ENCODE measurements around the gene FNDC3B.

The FNDC3B gene

GRCh38 chr3:172174513-172175253 is 135.3 kb downstream of the FNDC3B start:
- DNase-seq = no peak

- no peak for DNase-seq
Measured at GRCh38 chr3:172175254-172175599, 135.8 kb downstream of the FNDC3B start.

- no peak for DNase-seq
Measured at GRCh38 chr3:172176061-172176770, 136.8 kb downstream of the FNDC3B start.

GRCh38 chr3:172177046-172177445 is 137.7 kb downstream of the FNDC3B start:
- DNase-seq = no peak

GRCh38 chr3:172177803-172178316 is 138.5 kb downstream of the FNDC3B start:
- no peak for DNase-seq

- no peak for DNase-seq
Measured at GRCh38 chr3:172179680-172180399, 140.5 kb downstream of the FNDC3B start.

- no peak for DNase-seq
Measured at GRCh38 chr3:172180473-172180872, 141.1 kb downstream of the FNDC3B start.

- DNase-seq = no peak
Measured at GRCh38 chr3:172181932-172182586, 142.7 kb downstream of the FNDC3B start.

GRCh38 chr3:172182797-172183196 is 143.4 kb downstream of the FNDC3B start:
- DNase-seq = no peak

GRCh38 chr3:172184106-172184822 is 144.9 kb downstream of the FNDC3B start:
- DNase-seq = no peak

GRCh38 chr3:172185907-172186306 is 146.5 kb downstream of the FNDC3B start:
- no peak for DNase-seq

- DNase-seq = no peak
Measured at GRCh38 chr3:172186607-172187006, 147.2 kb downstream of the FNDC3B start.

- DNase-seq = no peak
Measured at GRCh38 chr3:172187511-172187910, 148.1 kb downstream of the FNDC3B start.

- DNase-seq = no peak
Measured at GRCh38 chr3:172188511-172188910, 149.1 kb downstream of the FNDC3B start.

- DNase-seq = no peak
Measured at GRCh38 chr3:172189213-172189612, 149.8 kb downstream of the FNDC3B start.

- no peak for DNase-seq
Measured at GRCh38 chr3:172189987-172190603, 150.7 kb downstream of the FNDC3B start.

GRCh38 chr3:172190980-172191379 is 151.6 kb downstream of the FNDC3B start:
- no peak for DNase-seq

GRCh38 chr3:172191629-172192028 is 152.3 kb downstream of the FNDC3B start:
- DNase-seq = no peak

GRCh38 chr3:172192830-172193415 is 153.5 kb downstream of the FNDC3B start:
- no peak for DNase-seq

GRCh38 chr3:172193436-172193835 is 154.1 kb downstream of the FNDC3B start:
- DNase-seq = no peak

GRCh38 chr3:172194702-172195406 is 155.5 kb downstream of the FNDC3B start:
- DNase-seq = peak; percentile 48
